Activated CD8-positive, alpha-beta memory T cell treated with anti-CD3 and anti-CD28 coated beads, Interleukin-2, amount 50 U/mL, for 4 hours (primary cell): ENCODE measurements around the gene PLIN5.

Source experiments
- DNase-seq: peaks from one replicate; pipeline ENCODE4 v3.0.0-alpha.2; 2020

Gene PLIN5

GRCh38 chr19:4534836-4535658 is at the start of gene PLIN5:
TSS of gene PLIN5 (minus strand) at chr19:4535224. CDS start at chr19:4534074, 1,150 bp downstream.
- DNase-seq: peak; percentile 54

GRCh38 chr19:4583961-4584669 is 49.1 kb upstream of the PLIN5 start:
- DNase-seq: no peak

GRCh38 chr19:4582980-4583842 is 48.2 kb upstream of the PLIN5 start:
- no peak for DNase-seq

- no peak for DNase-seq
Measured at GRCh38 chr19:4581666-4582553, 46.9 kb upstream of the PLIN5 start.

GRCh38 chr19:4580961-4581665 is 46.1 kb upstream of the PLIN5 start:
- DNase-seq: no peak

- no peak for DNase-seq
Measured at GRCh38 chr19:4580021-4580901, 45.2 kb upstream of the PLIN5 start.

- no peak for DNase-seq
Measured at GRCh38 chr19:4579389-4579788, 44.4 kb upstream of the PLIN5 start.

- no peak for DNase-seq
Measured at GRCh38 chr19:4578552-4579248, 43.7 kb upstream of the PLIN5 start.

- DNase-seq: no peak
Measured at GRCh38 chr19:4577020-4577782, 42.2 kb upstream of the PLIN5 start.

GRCh38 chr19:4576016-4576933 is 41.3 kb upstream of the PLIN5 start:
- DNase-seq: peak; percentile 73

- DNase-seq: no peak
Measured at GRCh38 chr19:4575267-4576015, 40.4 kb upstream of the PLIN5 start.

GRCh38 chr19:4573682-4574081 is 38.7 kb upstream of the PLIN5 start:
- DNase-seq: no peak

GRCh38 chr19:4571305-4571917 is 36.4 kb upstream of the PLIN5 start:
- DNase-seq: no peak

GRCh38 chr19:4570916-4571304 is 35.9 kb upstream of the PLIN5 start:
- DNase-seq: no peak

- DNase-seq: no peak
Measured at GRCh38 chr19:4570402-4570801, 35.4 kb upstream of the PLIN5 start.

- no peak for DNase-seq
Measured at GRCh38 chr19:4568886-4569285, 33.9 kb upstream of the PLIN5 start.

GRCh38 chr19:4567584-4568071 is 32.6 kb upstream of the PLIN5 start:
- DNase-seq: peak; percentile 64
